ENCODE data around the gene IRF6. TPM values are rescaled to one million over a fixed set of nuclear protein-coding genes. Genes with fewer than 3 reads are reported as not detected.
A peak's percentile ranks its signal among the peaks of the same experiment; 100 is the strongest.
"Not testable (repeated sequence)": the region's sequence is repeated elsewhere in the genome, so short reads cannot be mapped to it uniquely, and the experiment has no call there.

The IRF6 gene
- total and polyA plus RNA-seq, 3 donors from 2014 or later: 8.2 to 19.2 (median 8.7) TPM

DNA sequence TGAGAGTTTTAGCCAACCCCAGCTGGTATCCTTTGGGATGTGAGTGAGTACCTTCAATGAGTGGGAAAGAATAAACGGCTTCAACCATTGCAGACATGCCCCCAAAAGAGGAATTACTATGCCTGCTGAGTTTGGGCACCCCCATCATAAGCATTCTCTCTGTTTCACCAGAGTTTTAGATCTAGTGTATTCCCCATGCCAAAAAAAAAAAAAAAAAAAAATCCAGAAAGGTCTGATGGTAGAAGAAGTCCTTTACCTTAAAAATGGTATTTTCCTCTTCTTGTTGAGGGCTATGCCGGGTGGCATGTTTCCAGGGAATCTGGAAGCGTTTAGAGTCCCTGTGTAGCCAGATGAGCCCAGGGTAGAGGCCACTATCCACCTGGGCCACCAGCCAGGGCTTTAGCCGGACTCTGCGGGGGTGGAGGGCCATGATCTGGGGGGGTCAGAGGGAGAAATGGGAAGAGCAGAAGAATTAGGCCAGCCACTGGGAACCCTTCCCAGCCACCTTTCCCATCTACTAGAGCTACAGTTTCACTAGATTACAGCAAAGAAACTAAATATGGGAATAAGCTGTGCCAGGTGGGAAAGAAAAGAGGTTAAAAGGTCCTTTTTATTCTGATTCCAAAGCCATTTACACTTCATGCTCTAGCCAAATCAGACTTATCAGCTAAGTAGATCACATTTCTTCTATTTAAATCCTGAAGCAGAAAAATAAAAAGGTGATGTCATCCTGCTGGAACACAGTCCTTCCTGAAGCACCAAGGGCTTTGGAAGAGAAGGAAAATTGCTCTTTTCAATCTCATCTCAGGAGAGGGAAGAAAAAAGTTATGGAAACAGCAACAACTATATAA, 4.7 kb downstream of the IRF6 start:
- no peaks in the 10 kb centered on the region for H3K27me3 ChIP-seq
- intact Hi-C loops (cut with DNase I; ENCODE audit: low total_unique reads): no loop called here
- no peaks in the 10 kb centered on the region for H3K36me3 ChIP-seq (ENCODE audit: low read depth, missing control alignments)
- peak; percentile 58 for DNase-seq
- peak overlapping the region in 1 of 2 donors; percentile 21 for H3K27ac ChIP-seq
- peaks cover 17% of the 10 kb centered on the region for H3K4me1 ChIP-seq
- H3K9me3 ChIP-seq: no peaks in the 10 kb centered on the region
- H3K4me3 ChIP-seq: no peak overlapping the region
- WGBS, 2 donors: 44 to 53% methylated on average over 5 of the region's 5 CpGs
- TF ChIP-seq, protein P1, sequence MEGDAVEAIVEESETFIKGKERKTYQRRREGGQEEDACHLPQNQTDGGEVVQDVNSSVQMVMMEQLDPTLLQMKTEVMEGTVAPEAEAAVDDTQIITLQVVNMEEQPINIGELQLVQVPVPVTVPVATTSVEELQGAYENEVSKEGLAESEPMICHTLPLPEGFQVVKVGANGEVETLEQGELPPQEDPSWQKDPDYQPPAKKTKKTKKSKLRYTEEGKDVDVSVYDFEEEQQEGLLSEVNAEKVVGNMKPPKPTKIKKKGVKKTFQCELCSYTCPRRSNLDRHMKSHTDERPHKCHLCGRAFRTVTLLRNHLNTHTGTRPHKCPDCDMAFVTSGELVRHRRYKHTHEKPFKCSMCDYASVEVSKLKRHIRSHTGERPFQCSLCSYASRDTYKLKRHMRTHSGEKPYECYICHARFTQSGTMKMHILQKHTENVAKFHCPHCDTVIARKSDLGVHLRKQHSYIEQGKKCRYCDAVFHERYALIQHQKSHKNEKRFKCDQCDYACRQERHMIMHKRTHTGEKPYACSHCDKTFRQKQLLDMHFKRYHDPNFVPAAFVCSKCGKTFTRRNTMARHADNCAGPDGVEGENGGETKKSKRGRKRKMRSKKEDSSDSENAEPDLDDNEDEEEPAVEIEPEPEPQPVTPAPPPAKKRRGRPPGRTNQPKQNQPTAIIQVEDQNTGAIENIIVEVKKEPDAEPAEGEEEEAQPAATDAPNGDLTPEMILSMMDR (IDR thresholded peaks at IDR 0.05): no peak
- TF ChIP-seq POLR2A (IDR thresholded peaks at IDR 0.05): no peak

DNA sequence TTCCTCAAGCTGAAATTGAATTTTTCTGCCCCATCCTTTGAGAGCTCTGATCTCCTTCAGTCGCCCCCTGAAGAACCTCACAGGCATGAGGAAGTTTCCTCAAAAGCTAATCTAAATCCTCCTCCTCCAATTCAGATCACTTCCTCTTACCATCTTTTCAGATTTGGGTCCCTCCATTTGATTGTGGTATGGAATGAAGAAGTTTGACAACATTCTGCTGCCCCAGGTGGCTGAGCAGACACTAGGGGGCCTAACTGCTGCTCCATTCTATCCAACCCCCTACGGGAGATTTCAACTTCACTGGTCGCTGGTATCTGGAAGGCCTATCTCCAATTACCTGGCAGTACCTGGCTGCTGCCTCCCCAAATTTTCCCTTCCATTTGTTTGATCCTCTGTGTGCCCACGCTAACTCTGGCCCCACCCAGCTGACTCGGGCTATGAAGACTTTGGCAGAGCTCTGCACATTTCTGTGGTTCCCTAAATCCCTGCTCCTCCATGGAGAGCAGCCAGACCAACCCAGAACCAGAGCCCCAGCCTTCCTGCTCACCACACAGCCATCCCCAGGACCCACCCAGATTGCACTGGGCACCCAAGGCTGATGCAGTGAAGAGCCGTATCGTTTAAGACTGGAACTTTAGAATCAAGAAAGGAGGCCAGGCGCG, 7.8 kb downstream of the IRF6 start:
- no peak for DNase-seq
- Histone ChIP-seq H3K4me3 (no peak overlapping the region), H3K27me3 (no peaks in the 10 kb centered on the region), H3K9me3 (no peaks in the 10 kb centered on the region), H3K27ac (no peak overlapping the region), H3K36me3 (ENCODE audit: low read depth, missing control alignments) (no peaks in the 10 kb centered on the region), H3K4me1 (peaks cover 24% of the 10 kb centered on the region)
- no peak for TF ChIP-seq POLR2A (IDR thresholded peaks at IDR 0.05)
- TF ChIP-seq, protein P1 (IDR thresholded peaks at IDR 0.05): no peak
- 87 to 90% methylated on average over 8 to 9 of the region's 9 CpGs for WGBS, 2 donors
- intact Hi-C loops (cut with DNase I; ENCODE audit: low total_unique reads): no loop called here

DNA sequence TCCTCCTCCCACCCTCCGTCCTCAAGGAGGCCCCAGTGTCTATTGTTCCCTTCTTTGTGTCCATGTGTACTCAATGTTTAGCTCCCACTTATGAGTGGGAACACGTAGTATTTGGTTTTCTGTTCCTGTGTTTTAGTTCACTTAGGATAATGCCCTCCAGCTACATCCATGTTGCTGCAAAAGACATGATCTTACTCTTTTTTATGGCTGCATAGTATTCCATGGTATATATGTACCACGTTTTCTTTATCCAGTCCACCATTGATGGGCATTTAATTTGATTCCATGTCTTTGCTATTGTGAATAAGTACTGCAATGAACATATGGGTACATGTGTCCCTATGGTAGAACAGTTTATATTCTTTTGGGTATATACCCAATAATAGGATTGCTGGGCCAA, 12.2 kb downstream of the IRF6 start:
- intact Hi-C loops (cut with DNase I; ENCODE audit: low total_unique reads); H3K27me3 ChIP-seq; H3K36me3 ChIP-seq (ENCODE audit: low read depth, missing control alignments); H3K4me3 ChIP-seq; H3K4me1 ChIP-seq; H3K9me3 ChIP-seq; H3K27ac ChIP-seq; DNase-seq: not testable (repeated sequence)
- WGBS, 2 donors: 91 to 97% methylated on average over 3 of the region's 3 CpGs

DNA sequence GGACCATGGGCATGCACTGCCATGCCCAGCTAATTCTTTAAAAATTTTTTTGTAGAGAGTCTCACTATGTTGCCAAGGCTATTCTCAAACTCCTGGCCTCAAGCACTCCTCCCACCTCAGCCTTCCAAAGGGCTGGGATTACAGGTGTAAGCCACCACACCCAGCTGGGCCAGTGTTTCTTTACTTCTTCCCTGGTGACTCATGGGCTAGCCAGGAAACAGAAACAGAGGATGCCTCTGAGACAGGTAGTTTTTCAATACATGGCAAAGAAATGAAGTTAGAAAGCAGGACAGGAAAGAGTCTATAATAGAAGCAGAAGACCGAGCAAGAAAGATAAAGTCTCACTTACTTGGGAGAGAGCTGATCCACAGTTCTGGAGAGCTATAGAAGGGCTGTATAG, 14.0 kb downstream of the IRF6 start:
- Histone ChIP-seq H3K4me1 (peaks cover 14% of the 10 kb centered on the region), H3K4me3 (no peak overlapping the region), H3K27me3 (no peaks in the 10 kb centered on the region), H3K36me3 (ENCODE audit: low read depth, missing control alignments) (no peaks in the 10 kb centered on the region), H3K9me3 (no peaks in the 10 kb centered on the region), H3K27ac (no peak overlapping the region)
- 96 to 100% methylated on average over 1 of the region's 1 CpG for WGBS, 2 donors
- DNase-seq: no peak
- intact Hi-C loops (cut with DNase I; ENCODE audit: low total_unique reads): no loop called here
- TF ChIP-seq POLR2A (IDR thresholded peaks at IDR 0.05): no peak
- TF ChIP-seq, protein P1 (IDR thresholded peaks at IDR 0.05): no peak

DNA sequence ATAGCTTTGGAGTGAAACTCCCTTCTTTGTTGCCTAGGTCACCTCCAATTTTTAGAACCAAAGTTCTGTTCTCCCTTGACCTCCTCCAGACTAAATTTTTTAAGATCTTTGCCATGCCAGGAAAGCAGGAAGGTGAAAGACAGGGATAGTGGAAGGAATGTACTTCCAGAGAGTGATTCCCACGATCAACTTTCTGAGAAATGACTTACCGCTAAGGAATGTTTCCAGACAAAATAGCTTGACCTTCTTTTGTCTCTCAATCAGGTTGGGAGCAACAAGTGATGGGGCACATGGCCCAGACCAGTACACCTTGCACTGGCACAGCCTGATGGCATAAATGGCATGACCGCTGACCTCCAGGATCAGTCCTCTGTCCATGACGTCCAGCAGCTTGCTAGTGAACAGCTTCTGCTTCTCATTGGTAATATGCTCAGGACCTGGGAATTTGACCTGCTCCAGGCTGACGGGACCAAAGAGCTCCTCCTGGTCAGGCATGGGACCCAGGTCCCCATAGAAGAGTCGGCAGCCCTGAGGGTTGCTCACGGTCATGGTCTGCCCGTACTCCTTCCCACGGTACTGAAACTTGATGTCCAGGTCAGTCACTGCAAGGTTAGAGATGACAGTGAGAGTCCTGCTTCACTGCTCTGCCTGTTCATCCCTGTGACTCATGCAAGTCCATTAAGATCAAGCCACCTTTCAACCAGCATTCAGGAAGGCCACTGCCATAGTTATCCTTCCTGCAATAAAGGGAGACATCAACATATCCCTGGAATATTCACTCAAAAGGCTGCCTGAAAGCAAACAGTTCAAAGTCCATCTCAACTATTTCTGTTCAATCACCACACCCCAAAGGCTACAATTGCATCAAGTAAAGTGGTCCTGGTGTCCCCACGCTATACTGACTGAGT, 15.4 kb downstream of the IRF6 start:
- intact Hi-C loops (cut with DNase I; ENCODE audit: low total_unique reads): no loop called here
- H3K4me3 ChIP-seq: no peak overlapping the region
- TF ChIP-seq, protein P1 (IDR thresholded peaks at IDR 0.05): no peak
- TF ChIP-seq POLR2A (IDR thresholded peaks at IDR 0.05): no peak
- H3K27me3 ChIP-seq: no peaks in the 10 kb centered on the region
- H3K36me3 ChIP-seq (ENCODE audit: low read depth, missing control alignments): no peaks in the 10 kb centered on the region
- H3K9me3 ChIP-seq: no peaks in the 10 kb centered on the region
- WGBS, 2 donors: 93 to 94% methylated on average over 10 of the region's 10 CpGs
- peaks cover 14% of the 10 kb centered on the region for H3K4me1 ChIP-seq
- no peak for DNase-seq
- no peak overlapping the region for H3K27ac ChIP-seq
